Natural killer cell treated with Interleukin-12 subunit alpha and Interleukin-12 subunit beta and Interleukin-15 and Interleukin-18, amount 100 ng/mL, for 72 hours (primary cell): Measurements from ENCODE around the gene CREG1. TPM values are rescaled to one million over a fixed set of nuclear protein-coding genes. Genes with fewer than 3 reads are reported as not detected.
A peak's percentile ranks its signal among the peaks of the same experiment; 100 is the strongest.

Experiments
- ATAC-seq, 2 donors: fragments of 150-1000 bp; cut with Tn5 transposase in 1 of 2; sonication (Bioruptor Pico), chemical (Tn5 transposase) in 1 of 2; 2 replicates each; pipeline ENCODE4 v1.10.0; 2021
- DNase-seq: peaks from one replicate; pipeline ENCODE4 v3.0.0; 2022; ENCODE audit warnings: low spot score
- H3K27ac Mint-ChIP-seq, 2 donors: 1 replicate in 1 of 2; 2 replicates in 1 of 2; pipeline ENCODE4 v1.8.0; 2022; ENCODE audit warnings: mixed read lengths in 2 of 2, mild to moderate bottlenecking in 1 of 2, moderate library complexity in 1 of 2
- H3K27me3 Mint-ChIP-seq, 2 donors: 1 replicate in 1 of 2; 2 replicates in 1 of 2; pipeline ENCODE4 v1.8.0; 2022; ENCODE audit warnings: mixed read lengths in 2 of 2
- H3K36me3 Mint-ChIP-seq: one replicate; pipeline ENCODE4 v1.8.0; 2022; ENCODE audit warnings: mixed read lengths
- H3K4me1 Mint-ChIP-seq, 2 donors: 1 replicate in 1 of 2; 2 replicates in 1 of 2; pipeline ENCODE4 v1.8.0; 2022; ENCODE audit warnings: low read depth in 2 of 2, mixed read lengths in 2 of 2, mild to moderate bottlenecking in 1 of 2
- H3K4me3 Mint-ChIP-seq: one replicate; pipeline ENCODE4 v1.8.0; 2022; ENCODE audit warnings: mixed read lengths
- H3K9me3 Mint-ChIP-seq: 2 replicates; pipeline ENCODE4 v1.8.0; 2022; ENCODE audit warnings: mixed read lengths
- total RNA-seq, 2 donors: library from RNA; stranded (reverse); gene quantifications; one replicate each; pipeline ENCODE4 v1.2.3, GENCODE V29; 2022

Gene CREG1
- total RNA-seq, 2 donors from 2014 or later: 15.8 to 16.2 TPM

GRCh38 chr1:167500283-167500860 is 53.2 kb downstream of the CREG1 start:
- DNase-seq (peak; percentile 51), ATAC-seq (peak in 1 of 2 donors; percentile 65)
- peak overlapping the region; percentile 72 for H3K4me3 Mint-ChIP-seq
- H3K36me3 Mint-ChIP-seq: peaks cover 28% of the 10 kb centered on the region
- peak overlapping the region; percentile 96 to 98 for H3K27ac Mint-ChIP-seq
- H3K27me3 Mint-ChIP-seq: no peaks in the 10 kb centered on the region
- H3K9me3 Mint-ChIP-seq: no peaks in the 10 kb centered on the region
- peaks cover 96% of the 10 kb centered on the region in 2 donors for H3K4me1 Mint-ChIP-seq

- H3K27ac Mint-ChIP-seq: peak overlapping the region; percentile 96 to 98
- DNase-seq: no peak
- peaks cover 96 to 97% of the 10 kb centered on the region in 2 donors for H3K4me1 Mint-ChIP-seq
- no peaks in the 10 kb centered on the region for H3K27me3 Mint-ChIP-seq
- peak; percentile 58 to 62 for ATAC-seq
- H3K9me3 Mint-ChIP-seq: no peaks in the 10 kb centered on the region
- peak overlapping the region; percentile 72 for H3K4me3 Mint-ChIP-seq
- peaks cover 28% of the 10 kb centered on the region for H3K36me3 Mint-ChIP-seq
Measured at GRCh38 chr1:167499664-167500101, 53.9 kb downstream of the CREG1 start.

GRCh38 chr1:167499106-167499505 is 54.5 kb downstream of the CREG1 start:
- no peaks in the 10 kb centered on the region for H3K27me3 Mint-ChIP-seq
- DNase-seq (no peak), ATAC-seq (peak; percentile 52 to 57)
- H3K4me1 Mint-ChIP-seq: peaks cover 96 to 97% of the 10 kb centered on the region in 2 donors
- no peaks in the 10 kb centered on the region for H3K9me3 Mint-ChIP-seq
- H3K4me3 Mint-ChIP-seq: peak overlapping the region; percentile 72
- peak overlapping the region; percentile 96 to 98 for H3K27ac Mint-ChIP-seq
- H3K36me3 Mint-ChIP-seq: peaks cover 28% of the 10 kb centered on the region

- no peaks in the 10 kb centered on the region for H3K9me3 Mint-ChIP-seq
- no peak for ATAC-seq
- DNase-seq: no peak
- H3K4me1 Mint-ChIP-seq: peaks cover 92 to 97% of the 10 kb centered on the region in 2 donors
- no peaks in the 10 kb centered on the region for H3K27me3 Mint-ChIP-seq
- peaks cover 12% of the 10 kb centered on the region for H3K36me3 Mint-ChIP-seq
- H3K4me3 Mint-ChIP-seq: peak overlapping the region; percentile 72
- peak overlapping the region; percentile 96 to 98 for H3K27ac Mint-ChIP-seq
Measured at GRCh38 chr1:167496797-167497619, 56.6 kb downstream of the CREG1 start.

- H3K4me1 Mint-ChIP-seq: peaks cover 89 to 95% of the 10 kb centered on the region in 2 donors
- DNase-seq (no peak), ATAC-seq (no peak)
- H3K36me3 Mint-ChIP-seq: peaks cover 6% of the 10 kb centered on the region
- H3K27ac Mint-ChIP-seq: peak overlapping the region; percentile 96 to 98
- no peaks in the 10 kb centered on the region for H3K27me3 Mint-ChIP-seq
- H3K4me3 Mint-ChIP-seq: peak overlapping the region; percentile 93
- H3K9me3 Mint-ChIP-seq: no peaks in the 10 kb centered on the region
Measured at GRCh38 chr1:167493372-167493771, 60.2 kb downstream of the CREG1 start.

- no peaks in the 10 kb centered on the region for H3K27me3 Mint-ChIP-seq
- H3K27ac Mint-ChIP-seq: peak overlapping the region; percentile 96 to 98
- ATAC-seq (peak; percentile 58 to 62), DNase-seq (peak; percentile 79)
- peak overlapping the region; percentile 93 for H3K4me3 Mint-ChIP-seq
- H3K36me3 Mint-ChIP-seq: peaks cover 4% of the 10 kb centered on the region
- no peaks in the 10 kb centered on the region for H3K9me3 Mint-ChIP-seq
- H3K4me1 Mint-ChIP-seq: peaks cover 87 to 95% of the 10 kb centered on the region in 2 donors
Measured at GRCh38 chr1:167492481-167492910, 61.1 kb downstream of the CREG1 start.

GRCh38 chr1:167491586-167492461 is 61.7 kb downstream of the CREG1 start:
- ATAC-seq: peak; percentile 74 to 78
- Mint-ChIP-seq H3K4me1 (peaks cover 88 to 94% of the 10 kb centered on the region in 2 donors), H3K36me3 (peaks cover 4% of the 10 kb centered on the region), H3K9me3 (no peaks in the 10 kb centered on the region), H3K27me3 (no peaks in the 10 kb centered on the region), H3K4me3 (peak overlapping the region; percentile 93), H3K27ac (peak overlapping the region; percentile 96 to 98)
- DNase-seq: peak; percentile 79

Other genes with a start within 250 kb of the CREG1 start
- 100 to 1,000 TPM; 169 to 384 TPM for gene CD247, start 35.2 kb downstream of the CREG1 start, total RNA-seq
- gene RCSD1, start 76.5 kb upstream of the CREG1 start, total RNA-seq: 10 to 100 TPM; 30.3 to 30.9 TPM
- 10 to 100 TPM; 15.3 to 25.6 TPM for gene MPZL1, start 168.2 kb upstream of the CREG1 start, total RNA-seq